Jurkat, Clone E6-1 (cell line): Measurements from ENCODE around the gene MTUS2.

Source experiments
- DNase-seq: peaks from one replicate; pipeline ENCODE4 v3.0.0-alpha.2; 2011; ENCODE audit warnings: low read depth, low spot score
- H3K4me3 ChIP-seq: 2 replicates; pipeline ENCODE4 v1.5.1; 2011; ENCODE audit warnings: mild to moderate bottlenecking, low read length, control low read depth, moderate library complexity

Gene MTUS2

GRCh38 chr13:29498426-29499040, 678.4 kb downstream of the MTUS2 start:
- H3K4me3 ChIP-seq = no peak overlapping the region
- no peak for DNase-seq

- H3K4me3 ChIP-seq = no peak overlapping the region
- no peak for DNase-seq
Measured at GRCh38 chr13:29499506-29500165, 679.5 kb downstream of the MTUS2 start.

- no peak overlapping the region for H3K4me3 ChIP-seq
- DNase-seq = no peak
Measured at GRCh38 chr13:29500386-29500785, 680.2 kb downstream of the MTUS2 start.

GRCh38 chr13:29501674-29502073, 681.5 kb downstream of the MTUS2 start:
- H3K4me3 ChIP-seq = no peak overlapping the region
- DNase-seq = no peak

- H3K4me3 ChIP-seq = no peak overlapping the region
- no peak for DNase-seq
Measured at GRCh38 chr13:29502391-29503008, 682.4 kb downstream of the MTUS2 start.

GRCh38 chr13:29503041-29503837, 683.1 kb downstream of the MTUS2 start:
- H3K4me3 ChIP-seq = no peak overlapping the region
- DNase-seq = no peak

- no peak overlapping the region for H3K4me3 ChIP-seq
- no peak for DNase-seq
Measured at GRCh38 chr13:29504691-29505090, 684.6 kb downstream of the MTUS2 start.

- no peak for DNase-seq
- no peak overlapping the region for H3K4me3 ChIP-seq
Measured at GRCh38 chr13:29505511-29505910, 685.4 kb downstream of the MTUS2 start.

- no peak for DNase-seq
Measured at GRCh38 chr13:29505950-29506349, 685.8 kb downstream of the MTUS2 start.

GRCh38 chr13:29507356-29507755, 687.2 kb downstream of the MTUS2 start:
- H3K4me3 ChIP-seq = no peak overlapping the region
- DNase-seq = no peak

More at GRCh38 chr13:29505950-29506349, 685.8 kb downstream of the MTUS2 start:
- no peak overlapping the region for H3K4me3 ChIP-seq

GRCh38 chr13:29508130-29508875, 688.2 kb downstream of the MTUS2 start:
- peak; percentile 54 for DNase-seq
- no peak overlapping the region for H3K4me3 ChIP-seq

GRCh38 chr13:29508876-29509252, 688.7 kb downstream of the MTUS2 start:
- no peak for DNase-seq
- no peak overlapping the region for H3K4me3 ChIP-seq

- no peak overlapping the region for H3K4me3 ChIP-seq
- DNase-seq = no peak
Measured at GRCh38 chr13:29509999-29510589, 690.0 kb downstream of the MTUS2 start.

- H3K4me3 ChIP-seq = no peak overlapping the region
- no peak for DNase-seq
Measured at GRCh38 chr13:29510651-29511084, 690.5 kb downstream of the MTUS2 start.

GRCh38 chr13:29511106-29511796, 691.1 kb downstream of the MTUS2 start:
- no peak overlapping the region for H3K4me3 ChIP-seq
- no peak for DNase-seq

- no peak overlapping the region for H3K4me3 ChIP-seq
- DNase-seq = no peak
Measured at GRCh38 chr13:29511980-29512379, 691.8 kb downstream of the MTUS2 start.

GRCh38 chr13:29513002-29513980, 693.2 kb downstream of the MTUS2 start:
- no peak for DNase-seq
- H3K4me3 ChIP-seq = no peak overlapping the region
